Measurements from ENCODE around the gene LSAMP.
"Not testable (repeated sequence)": the region's sequence is repeated elsewhere in the genome, so short reads cannot be mapped to it uniquely, and the experiment has no call there.

The LSAMP gene

DNA sequence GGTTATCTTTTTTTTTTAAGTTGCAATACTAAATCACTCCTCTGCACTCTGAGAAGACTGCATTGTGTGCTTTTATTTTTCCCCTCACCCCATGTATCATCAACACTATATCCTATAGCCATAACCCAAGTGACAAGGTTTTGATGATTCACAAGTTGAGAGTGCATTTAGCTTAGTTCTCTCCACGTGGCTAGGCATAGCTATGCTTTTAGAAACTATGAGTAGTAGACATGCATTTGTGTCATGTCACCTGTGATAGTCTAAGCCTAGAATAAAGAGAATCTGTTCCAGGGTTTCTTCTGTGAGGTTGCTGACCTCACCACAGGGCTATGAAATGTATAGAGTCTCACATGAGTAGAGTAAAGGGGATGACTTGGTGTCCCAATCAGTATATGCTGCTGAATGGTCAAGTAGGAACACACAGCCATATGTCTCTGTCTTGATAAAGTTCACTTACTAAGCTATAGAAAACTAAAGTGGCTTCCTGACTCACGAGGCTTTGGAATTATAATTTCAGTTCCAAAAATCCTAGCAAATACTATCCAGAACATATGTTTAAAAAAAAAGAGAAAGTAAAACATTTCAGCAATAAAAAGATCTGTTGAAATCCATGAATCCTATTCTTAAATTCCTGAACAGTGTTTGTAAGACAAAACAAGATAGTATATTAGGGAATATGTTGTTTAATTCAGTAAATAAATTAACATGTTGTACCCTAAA is 206.3 kb downstream of the LSAMP start:
- DNase-seq (ENCODE audit: low read depth): no peak

DNA sequence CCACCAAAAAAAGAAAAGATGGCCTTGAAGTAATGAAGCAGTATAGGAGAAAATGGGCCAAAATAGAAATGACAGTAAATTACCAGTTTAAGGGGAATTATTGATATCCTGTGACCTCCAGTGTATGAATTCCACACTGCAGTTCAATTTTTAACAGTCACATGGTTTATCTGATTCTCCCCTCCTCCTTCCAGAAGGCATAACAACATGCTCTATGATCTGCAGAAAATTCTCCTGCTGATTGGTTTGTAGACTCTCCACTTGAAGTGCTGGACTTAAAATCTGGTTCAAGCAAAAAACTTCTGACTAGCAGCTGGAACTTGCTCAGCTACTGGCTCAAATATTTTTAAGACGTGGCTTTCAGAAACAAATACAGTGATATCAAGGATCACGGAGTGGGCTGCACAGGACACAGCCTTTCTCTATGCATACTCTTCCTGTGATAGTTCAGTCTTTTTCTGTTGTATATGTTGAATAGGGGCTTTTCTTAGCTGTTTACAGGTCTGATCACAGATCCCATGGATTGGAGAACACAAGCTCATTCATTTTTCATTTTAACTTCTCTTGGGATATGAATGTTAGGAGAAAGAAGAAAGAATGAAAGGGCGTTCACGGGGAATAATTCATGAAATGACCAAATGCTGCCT is 211.5 kb downstream of the LSAMP start:
- no peak for DNase-seq (ENCODE audit: low read depth)

- DNase-seq (ENCODE audit: low read depth): no peak
Measured at GRCh38 chr3:116230431-116231020, 214.8 kb downstream of the LSAMP start.

DNA sequence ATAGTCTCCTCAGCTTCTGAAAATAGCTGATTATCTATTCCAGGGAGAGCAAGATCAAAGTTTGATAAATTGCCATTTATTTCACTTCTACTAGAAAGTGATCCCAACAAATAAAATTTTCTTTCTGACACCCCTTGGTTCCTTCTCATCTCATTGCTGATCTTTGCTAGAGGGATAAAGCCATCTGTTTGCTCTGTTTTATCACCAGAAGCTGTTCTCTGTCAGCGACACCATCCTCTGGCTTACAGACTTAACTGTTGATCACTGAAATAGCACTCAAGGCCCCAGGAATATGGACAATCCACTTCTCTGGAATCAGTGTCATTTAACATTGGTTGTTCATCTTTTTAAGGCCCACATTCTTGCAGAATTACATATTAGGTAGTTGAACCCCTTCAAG is 219.0 kb downstream of the LSAMP start:
- DNase-seq (ENCODE audit: low read depth): no peak

DNA sequence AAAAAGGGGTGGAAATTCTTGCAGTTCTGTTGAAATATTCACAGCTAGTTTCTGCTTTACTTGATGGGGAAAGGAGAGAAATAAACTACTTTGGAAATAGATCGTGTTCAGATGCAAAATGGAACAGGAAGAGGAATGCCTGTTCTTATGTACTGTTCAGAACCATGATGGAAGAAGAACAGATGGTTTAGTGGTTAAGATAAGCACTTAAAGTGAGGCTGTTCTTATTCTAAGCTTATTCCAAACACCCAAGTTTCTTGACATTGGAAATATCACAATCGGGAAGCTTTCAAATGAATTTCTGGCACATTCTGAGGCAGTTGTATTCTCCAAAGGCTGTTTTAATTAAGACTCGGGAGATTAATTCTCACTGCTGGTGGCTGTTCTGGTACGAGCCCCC is 228.5 kb downstream of the LSAMP start:
- DNase-seq (ENCODE audit: low read depth): no peak

DNA sequence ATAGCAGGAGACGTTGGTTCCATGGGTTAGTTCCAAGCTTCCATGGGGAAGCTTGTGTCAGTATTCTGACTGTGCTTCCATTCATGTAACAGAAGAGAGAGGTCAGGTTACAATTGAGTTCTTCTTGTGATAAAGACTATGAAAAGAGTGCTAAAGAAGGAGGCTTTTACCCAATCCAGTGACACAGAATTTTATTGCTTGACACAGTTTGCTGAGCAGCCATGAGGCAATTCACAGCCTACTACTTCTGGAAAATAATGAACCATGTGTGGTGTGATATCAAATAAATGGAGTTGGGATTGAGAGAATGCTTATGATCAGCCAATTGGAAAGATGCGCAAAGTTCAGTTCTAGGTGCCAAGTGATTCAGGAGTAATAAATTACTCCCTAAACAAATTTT is 233.4 kb downstream of the LSAMP start:
- no peak for DNase-seq (ENCODE audit: low read depth)

GRCh38 chr3:116208830-116209229 is 236.5 kb downstream of the LSAMP start:
- not testable (repeated sequence) for DNase-seq (ENCODE audit: low read depth)

- no peak for DNase-seq (ENCODE audit: low read depth)
Measured at GRCh38 chr3:116200956-116201690, 244.2 kb downstream of the LSAMP start.

DNA sequence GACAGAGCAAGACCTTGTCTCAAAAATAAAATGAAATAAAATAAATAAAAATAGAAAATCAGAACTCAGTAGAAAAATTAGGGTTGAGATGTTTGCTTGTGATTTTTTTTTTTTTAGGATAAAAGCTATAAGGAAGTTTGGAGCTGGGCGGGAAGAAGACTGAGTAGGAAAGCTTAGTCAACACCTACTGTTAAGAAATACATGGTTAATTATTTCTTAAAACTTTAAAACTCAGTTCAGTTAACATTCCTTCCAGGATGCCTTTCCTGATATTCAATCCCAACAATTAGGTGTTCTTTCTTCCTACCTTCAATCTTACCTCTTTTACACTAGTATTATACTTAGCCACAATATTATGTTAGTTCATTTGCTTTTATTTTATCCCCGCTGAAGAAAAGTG is 246.2 kb downstream of the LSAMP start:
- DNase-seq (ENCODE audit: low read depth): no peak

GRCh38 chr3:116198087-116198486 is 247.2 kb downstream of the LSAMP start:
- peak; percentile 21 for DNase-seq (ENCODE audit: low read depth)

GRCh38 chr3:116192464-116192863 is 252.8 kb downstream of the LSAMP start:
- no peak for DNase-seq (ENCODE audit: low read depth)

GRCh38 chr3:116191409-116191808 is 253.9 kb downstream of the LSAMP start:
- no peak for DNase-seq (ENCODE audit: low read depth)

DNA sequence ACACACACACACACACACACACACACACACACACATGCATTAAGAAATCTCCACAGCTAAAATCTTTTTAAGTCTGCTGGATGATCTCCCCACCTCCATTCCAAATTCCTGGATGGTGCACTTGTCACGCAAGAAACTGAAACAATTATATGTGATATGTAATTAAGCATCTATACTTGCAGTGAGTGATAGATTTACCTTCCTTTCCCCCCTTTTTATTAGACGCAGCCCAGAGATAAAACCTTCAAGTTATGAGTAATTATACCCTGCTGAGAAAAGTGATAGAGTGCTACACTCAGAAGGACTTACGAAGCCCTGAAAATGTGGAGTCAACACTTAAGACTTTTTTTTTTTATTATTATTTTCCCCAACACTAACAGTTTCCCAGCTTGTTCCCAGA is 255.2 kb downstream of the LSAMP start:
- DNase-seq (ENCODE audit: low read depth): no peak

DNA sequence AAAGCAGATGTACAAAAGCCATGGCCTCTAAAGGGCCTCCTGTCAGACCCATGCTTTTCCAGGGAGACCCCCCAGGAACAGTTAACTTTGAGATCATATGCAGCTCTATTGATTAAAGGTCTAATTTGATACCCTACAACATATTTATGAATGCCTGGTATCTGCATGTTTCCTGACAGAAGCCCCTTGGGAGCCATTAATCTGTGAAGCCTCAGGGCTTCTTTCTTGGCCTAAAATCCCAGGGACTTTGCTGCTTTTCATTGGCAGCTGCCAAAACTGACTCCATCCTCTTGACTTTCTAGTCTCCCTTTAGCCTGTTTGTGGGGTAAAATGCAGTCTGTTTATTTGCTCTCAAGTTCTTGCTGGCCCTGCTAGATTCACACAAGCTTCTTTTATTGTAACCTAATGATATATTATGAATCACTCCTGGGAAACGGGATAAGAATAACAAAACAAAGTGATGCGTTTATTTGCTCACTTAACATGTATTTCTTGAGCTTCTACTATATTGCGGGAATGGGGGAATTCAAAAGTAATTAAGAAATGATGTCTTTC is 257.0 kb downstream of the LSAMP start:
- peak; percentile 31 for DNase-seq (ENCODE audit: low read depth)

DNA sequence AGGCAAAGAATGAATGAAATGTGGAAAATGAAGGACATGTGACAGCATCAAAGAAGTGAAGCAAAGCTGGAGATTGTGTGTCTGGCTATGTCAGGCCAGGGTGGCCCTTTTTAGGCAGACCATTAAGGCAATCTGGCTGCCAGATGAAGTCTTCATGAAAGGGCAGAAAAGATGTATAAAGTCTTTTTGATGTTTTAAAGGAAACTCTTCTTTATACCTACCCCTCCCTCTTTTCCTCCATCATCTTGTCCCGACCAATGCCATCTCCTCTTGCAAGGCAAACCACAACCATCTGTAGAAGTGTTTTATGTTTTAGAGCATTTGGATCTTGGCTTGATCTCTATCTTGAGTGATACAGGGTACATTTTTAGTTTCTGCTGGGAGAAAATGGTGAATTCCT is 259.2 kb downstream of the LSAMP start:
- DNase-seq (ENCODE audit: low read depth): no peak

- DNase-seq (ENCODE audit: low read depth): no peak
Measured at GRCh38 chr3:116181159-116181558, 264.1 kb downstream of the LSAMP start.

DNA sequence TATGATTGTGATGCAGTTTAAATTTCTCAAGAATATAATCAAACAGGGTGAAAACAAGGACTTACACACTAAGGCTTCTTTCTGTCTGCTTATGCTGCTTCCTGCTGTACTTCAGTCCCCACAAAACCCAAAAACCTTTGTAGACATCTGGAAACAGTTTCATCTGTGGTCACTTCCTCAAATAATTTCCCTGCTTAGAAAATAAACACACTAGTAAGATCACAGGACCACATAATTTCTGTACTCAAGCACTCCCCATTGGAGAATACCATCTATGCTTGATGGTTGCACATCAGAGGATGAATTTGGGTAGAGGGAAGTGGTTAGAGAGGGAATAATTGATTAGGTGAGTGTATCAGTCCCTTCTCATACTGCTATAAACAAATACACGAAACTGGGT is 266.2 kb downstream of the LSAMP start:
- peak; percentile 31 for DNase-seq (ENCODE audit: low read depth)

GRCh38 chr3:116176974-116177555 is 268.2 kb downstream of the LSAMP start:
- DNase-seq (ENCODE audit: low read depth): no peak

DNA sequence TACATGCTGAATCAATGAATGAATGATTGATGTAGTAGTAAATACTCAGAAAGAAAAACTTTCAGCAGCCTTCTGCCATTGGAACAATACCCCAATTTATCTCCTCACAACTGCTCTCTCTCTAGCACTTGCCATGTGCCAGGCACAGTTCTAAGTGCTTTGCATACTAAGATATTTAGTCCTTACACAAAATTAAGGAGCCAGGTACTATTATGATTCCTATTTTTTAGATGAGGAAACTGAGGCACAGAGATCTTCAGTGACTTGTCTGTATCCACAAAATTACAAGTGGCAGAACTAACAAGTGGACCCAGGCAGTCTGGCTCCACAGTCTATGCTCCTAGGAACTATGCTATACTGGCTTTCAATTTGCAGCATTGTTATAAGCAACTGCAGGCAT is 279.2 kb downstream of the LSAMP start:
- no peak for DNase-seq (ENCODE audit: low read depth)

DNA sequence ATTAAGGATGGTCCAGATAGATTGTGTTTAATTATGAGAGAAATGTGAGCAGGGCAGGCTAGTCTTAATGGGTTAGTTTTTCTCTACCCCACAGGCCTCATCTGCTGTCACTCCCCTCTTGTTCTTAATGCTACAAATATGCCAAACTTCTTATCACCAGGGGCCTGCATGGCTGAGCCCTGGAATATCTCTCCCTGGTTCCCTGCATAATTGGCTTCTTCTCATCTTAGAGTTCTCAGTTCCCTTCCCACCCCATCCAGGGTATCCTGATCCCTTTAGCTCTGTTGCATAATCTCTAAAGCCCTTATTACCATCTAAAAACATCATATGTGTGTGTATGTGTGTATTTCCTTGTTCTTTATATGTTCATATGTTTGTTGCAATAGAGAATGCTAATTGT is 279.6 kb downstream of the LSAMP start:
- DNase-seq (ENCODE audit: low read depth): no peak

GRCh38 chr3:116165135-116165534 is 280.2 kb downstream of the LSAMP start:
- DNase-seq (ENCODE audit: low read depth): no peak

- no peak for DNase-seq (ENCODE audit: low read depth)
Measured at GRCh38 chr3:116164039-116164438, 281.2 kb downstream of the LSAMP start.

Measured in ELR (cell line).